A172 (cell line): ENCODE measurements around the gene FCF1. TPM values are rescaled to one million over a fixed set of nuclear protein-coding genes. Genes with fewer than 3 reads are reported as not detected.

Source experiments
- DNase-seq: peaks from one replicate; pipeline ENCODE4 v3.0.0-alpha.2; 2015; ENCODE audit warnings: low spot score
- total RNA-seq: library from RNA; depleted of rRNA; stranded (reverse); fragments of >200 nt; shearing (Covaris generic); gene quantifications from 2 replicates; pipeline ENCODE4 v1.2.3, GENCODE V29; 2014; rRNA removed

FCF1 gene
- total RNA-seq, 1 experiment from 2014 or later = 9.5 TPM

DNA sequence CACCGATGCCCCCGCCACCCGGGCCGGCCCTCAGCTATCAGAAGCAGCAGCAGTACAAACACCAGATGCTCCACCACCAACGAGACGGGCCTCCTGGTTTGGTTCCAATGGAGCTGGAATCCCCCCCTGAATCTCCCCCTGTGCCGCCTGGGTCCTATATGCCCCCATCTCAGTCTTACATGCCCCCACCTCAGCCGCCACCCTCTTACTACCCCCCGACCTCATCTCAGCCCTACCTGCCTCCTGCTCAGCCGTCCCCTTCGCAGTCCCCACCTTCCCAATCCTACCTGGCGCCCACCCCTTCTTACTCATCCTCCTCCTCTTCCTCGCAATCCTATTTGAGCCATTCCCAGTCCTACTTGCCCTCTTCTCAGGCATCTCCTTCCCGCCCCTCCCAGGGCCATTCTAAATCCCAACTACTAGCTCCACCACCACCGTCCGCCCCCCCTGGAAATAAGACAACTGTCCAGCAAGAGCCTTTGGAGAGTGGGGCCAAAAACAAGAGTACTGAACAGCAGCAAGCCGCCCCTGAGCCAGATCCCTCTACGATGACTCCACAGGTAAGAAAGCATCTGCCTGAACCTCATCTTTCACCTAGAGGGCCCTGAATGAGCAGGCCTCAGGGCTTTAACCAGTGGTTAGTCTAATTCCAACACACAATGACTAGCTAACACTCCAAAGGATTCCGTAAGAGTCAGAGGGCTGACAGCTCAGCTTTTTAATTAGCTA is 51.0 kb downstream of the FCF1 start:
- DNase-seq = no peak

DNA sequence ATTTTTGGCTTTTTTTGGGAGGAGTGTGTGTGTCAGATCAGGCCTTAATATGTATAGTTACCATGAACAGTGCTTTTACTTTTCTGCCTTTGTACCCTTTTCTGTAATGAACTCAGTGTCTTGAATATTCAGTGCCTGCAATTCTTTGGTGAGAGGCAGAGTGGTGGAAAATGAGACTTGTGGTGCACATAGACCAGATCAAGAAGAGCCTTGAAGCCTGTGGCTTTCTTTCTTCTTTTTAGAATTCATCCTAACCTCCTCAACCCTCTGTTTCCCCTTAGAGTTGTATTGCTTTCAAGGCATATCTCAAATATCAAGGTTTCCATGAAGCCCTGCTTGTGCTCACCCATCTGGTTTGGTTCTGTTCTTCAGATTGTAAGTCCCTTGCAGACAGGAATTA is 52.8 kb downstream of the FCF1 start:
- no peak for DNase-seq

DNA sequence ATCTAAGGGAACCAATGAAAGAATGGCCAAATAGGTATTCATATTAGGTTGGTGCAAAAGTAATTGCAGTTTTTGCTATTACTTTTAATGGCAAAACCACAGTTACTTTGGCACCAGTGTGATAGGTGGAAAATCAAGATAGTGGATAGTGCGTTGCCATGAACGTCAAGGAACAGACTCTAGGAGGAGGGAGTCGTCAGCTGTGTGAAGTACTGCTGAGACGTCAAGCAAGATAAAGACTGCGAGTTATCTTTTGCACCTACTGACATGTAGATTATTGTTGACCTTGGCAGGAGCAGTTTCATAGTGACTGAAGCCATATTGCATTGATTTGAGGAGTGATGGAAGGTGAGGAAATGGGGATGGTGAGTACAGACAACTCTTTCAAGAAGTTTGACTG is 58.5 kb downstream of the FCF1 start:
- DNase-seq = no peak

DNA sequence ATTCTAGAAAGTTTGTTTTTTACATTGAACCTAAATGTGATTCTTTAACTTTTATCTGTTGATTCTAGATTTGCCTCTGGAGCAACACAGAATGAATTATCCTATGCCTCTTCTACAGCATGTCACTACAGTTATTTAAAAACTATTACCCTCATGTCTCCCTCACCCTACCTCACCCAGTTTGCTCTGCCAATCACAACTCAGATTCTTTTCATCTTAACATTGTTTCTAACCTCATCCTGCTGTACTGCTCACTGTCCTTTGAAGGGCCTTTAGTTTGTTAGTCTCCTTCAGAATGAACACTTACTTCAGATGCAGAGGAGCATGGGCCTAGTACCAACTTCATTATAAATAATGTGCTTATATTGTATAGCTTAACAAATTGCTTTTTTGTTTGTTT is 71.7 kb downstream of the FCF1 start:
- no peak for DNase-seq

DNA sequence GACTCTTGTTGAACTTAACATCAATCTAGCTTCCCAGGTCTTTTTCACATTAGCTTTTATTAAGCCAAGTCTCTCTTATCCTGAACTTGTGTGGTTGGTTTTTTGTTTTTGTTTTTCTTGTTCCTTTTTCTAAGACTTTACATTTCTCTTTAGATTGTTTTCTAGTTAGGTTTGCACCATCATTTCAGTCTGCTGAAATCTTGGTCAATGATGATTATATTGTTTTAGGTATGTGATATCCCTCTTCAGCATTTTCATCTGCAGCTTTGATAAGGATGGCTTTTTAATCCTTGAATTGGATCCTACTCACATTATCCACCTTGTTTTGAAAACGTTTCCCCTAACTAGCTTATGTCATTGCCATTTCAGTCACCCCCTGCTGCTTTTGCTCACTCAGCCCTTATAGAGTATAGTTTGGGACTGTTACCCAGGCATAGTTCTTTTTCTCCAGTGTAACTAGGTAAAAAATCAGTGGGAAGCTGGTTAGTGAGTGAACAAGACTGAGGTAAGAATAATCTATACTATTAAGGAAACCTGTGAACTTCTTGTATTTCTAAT is 72.2 kb downstream of the FCF1 start:
- no peak for DNase-seq

DNA sequence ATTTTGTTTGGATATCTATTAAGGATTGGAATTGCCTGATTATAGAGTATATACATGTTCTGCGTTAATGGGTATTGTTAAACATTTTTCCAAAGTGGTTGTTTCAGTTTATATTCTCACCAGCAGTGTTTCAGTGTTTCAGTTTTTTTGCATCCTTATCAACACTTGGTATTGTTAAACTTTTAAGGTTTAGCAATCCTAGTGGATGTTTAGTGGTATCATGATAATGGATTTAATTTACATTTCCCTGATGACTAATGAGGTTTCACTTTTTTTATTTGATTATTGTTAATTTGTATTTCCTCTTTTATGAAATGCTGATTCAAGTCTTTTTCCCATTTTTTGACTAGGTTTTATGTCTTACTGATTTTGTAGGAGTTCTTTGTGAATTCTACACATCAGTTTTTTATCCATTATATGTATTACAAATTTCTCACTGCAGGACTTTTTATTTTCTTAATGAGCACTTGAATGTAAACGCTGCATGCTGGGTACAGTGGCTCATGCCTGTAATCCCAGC is 73.9 kb downstream of the FCF1 start:
- DNase-seq = no peak

Other genes starting within 250 kb of the FCF1 start
- gene NPC2, start 219.8 kb upstream of the FCF1 start, total RNA-seq = 314 and 399 TPM in 2 replicates
- gene ISCA2, start 219.4 kb upstream of the FCF1 start, total RNA-seq = 13.3 and 18.1 TPM in 2 replicates
- gene LTBP2, start 100.9 kb upstream of the FCF1 start, total RNA-seq = 5.7 and 5.8 TPM in 2 replicates
- gene AREL1, start 64 bp upstream of the FCF1 start, total RNA-seq = 15.9 and 25.9 TPM in 2 replicates
- gene YLPM1, start 50.2 kb downstream of the FCF1 start, total RNA-seq = 9.2 and 11.1 TPM in 2 replicates
- gene PROX2, start 163.0 kb downstream of the FCF1 start, total RNA-seq = not detected in 2 replicates
- 17.3 and 26.5 TPM in 2 replicates for gene DLST, start 168.8 kb downstream of the FCF1 start, total RNA-seq
- gene RPS6KL1, start 210.1 kb downstream of the FCF1 start, total RNA-seq = not detected in 2 replicates
- 2.2 and 8.8 TPM in 2 replicates for gene PGF, start 242.5 kb downstream of the FCF1 start, total RNA-seq